ENCODE measurements around the gene ESR1.
A peak's percentile ranks its signal among the peaks of the same experiment; 100 is the strongest.

ESR1 gene

GRCh38 chr6:151914484-151914883 lies 107.0 kb downstream of the ESR1 start:
- no peak for TF ChIP-seq CTCF (IDR thresholded peaks at IDR 0.05; ENCODE audit: low read depth, low read length, missing control alignments)
- H3K27me3 ChIP-seq (replicated peaks): no peaks in the 10 kb centered on the region
- no peaks in the 10 kb centered on the region for H3K36me3 ChIP-seq (replicated peaks)
- in situ Hi-C loops (cut with HindIII; ENCODE audit: low pct_ligation_motif_present, low sequenced_read_pairs): no loop called here
- H3K27ac ChIP-seq: no peak overlapping the region
- peak; percentile 12 for DNase-seq
- no peak overlapping the region for H3K4me3 ChIP-seq (ENCODE audit: low read depth, low read length)

- Histone ChIP-seq H3K36me3 (replicated peaks) (no peaks in the 10 kb centered on the region), H3K4me3 (ENCODE audit: low read depth, low read length) (no peak overlapping the region), H3K27me3 (replicated peaks) (no peaks in the 10 kb centered on the region), H3K27ac (peak overlapping the region; percentile 77)
- in situ Hi-C loops (cut with HindIII; ENCODE audit: low pct_ligation_motif_present, low sequenced_read_pairs): no loop called here
- TF ChIP-seq CTCF (IDR thresholded peaks at IDR 0.05; ENCODE audit: low read depth, low read length, missing control alignments): no peak
- no peak for DNase-seq
Measured at GRCh38 chr6:151916075-151916474, 108.6 kb downstream of the ESR1 start.

- peak; percentile 88 for DNase-seq
- no peak for TF ChIP-seq CTCF (IDR thresholded peaks at IDR 0.05; ENCODE audit: low read depth, low read length, missing control alignments)
- peak overlapping the region; percentile 77 for H3K27ac ChIP-seq
Measured at GRCh38 chr6:151916680-151917164, 109.2 kb downstream of the ESR1 start.

GRCh38 chr6:151917531-151918329 lies 110.2 kb downstream of the ESR1 start:
- H3K27ac ChIP-seq: peak overlapping the region; percentile 77
- no peak for DNase-seq
- no peak for TF ChIP-seq CTCF (IDR thresholded peaks at IDR 0.05; ENCODE audit: low read depth, low read length, missing control alignments)
- in situ Hi-C loops (cut with HindIII; ENCODE audit: low pct_ligation_motif_present, low sequenced_read_pairs): no loop called here
- no peaks in the 10 kb centered on the region for H3K27me3 ChIP-seq (replicated peaks)
- H3K4me3 ChIP-seq (ENCODE audit: low read depth, low read length): no peak overlapping the region
- H3K36me3 ChIP-seq (replicated peaks): no peaks in the 10 kb centered on the region

More at GRCh38 chr6:151916680-151917164, 109.2 kb downstream of the ESR1 start:
- H3K36me3 ChIP-seq (replicated peaks): no peaks in the 10 kb centered on the region
- in situ Hi-C loops (cut with HindIII; ENCODE audit: low pct_ligation_motif_present, low sequenced_read_pairs): no loop called here
- H3K4me3 ChIP-seq (ENCODE audit: low read depth, low read length): no peak overlapping the region
- no peaks in the 10 kb centered on the region for H3K27me3 ChIP-seq (replicated peaks)

- Histone ChIP-seq H3K27me3 (replicated peaks) (no peaks in the 10 kb centered on the region), H3K27ac (no peak overlapping the region), H3K4me3 (ENCODE audit: low read depth, low read length) (no peak overlapping the region), H3K36me3 (replicated peaks) (no peaks in the 10 kb centered on the region)
- in situ Hi-C loops (cut with HindIII; ENCODE audit: low pct_ligation_motif_present, low sequenced_read_pairs): no loop called here
- no peak for DNase-seq
- no peak for TF ChIP-seq CTCF (IDR thresholded peaks at IDR 0.05; ENCODE audit: low read depth, low read length, missing control alignments)
Measured at GRCh38 chr6:151940307-151940706, 132.8 kb downstream of the ESR1 start.

All from brain microvascular endothelial cell (primary cell).